ENCODE results near the gene TAF4B.

DNA sequence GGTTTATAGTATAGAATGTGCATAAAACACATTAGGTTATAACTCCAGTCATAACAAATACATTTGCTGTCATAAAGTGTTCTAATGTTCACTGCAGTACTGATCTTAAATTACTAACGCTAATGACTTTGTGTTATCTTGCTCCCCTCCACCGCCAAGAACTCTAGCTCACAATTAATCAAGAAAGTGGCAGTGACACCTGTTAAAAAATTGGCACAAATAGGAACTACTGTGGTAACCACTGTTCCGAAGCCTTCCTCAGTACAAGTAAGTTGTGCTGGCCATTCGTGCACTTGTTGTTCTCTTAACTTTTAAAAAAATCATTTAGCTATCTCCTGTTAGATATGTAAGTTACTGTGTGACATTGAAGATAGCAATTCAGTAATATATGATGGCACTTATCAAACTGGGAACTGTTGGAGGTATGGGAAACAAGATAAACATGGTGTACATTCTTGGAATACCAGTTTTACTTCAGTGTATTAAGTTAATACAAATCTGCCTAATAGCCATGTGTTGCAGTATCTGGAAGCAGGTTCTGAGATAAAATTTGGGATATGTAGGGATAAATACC, 41.2 kb downstream of the TAF4B start:
- TF ChIP-seq POLR2A (IDR thresholded peaks at IDR 0.05) (no peak), CTCF (IDR thresholded peaks at IDR 0.05) (no peak)
